Stimulated activated CD4-positive, alpha-beta T cell treated with anti-CD3 and anti-CD28 coated beads, Interleukin-2, amount 100 ng/mL, for 4 hours (primary cell): Measurements from ENCODE around the gene SKAP1.
"Not testable (repeated sequence)": the region's sequence is repeated elsewhere in the genome, so short reads cannot be mapped to it uniquely, and the experiment has no call there.

Experiments used
- DNase-seq: peaks from one replicate; pipeline ENCODE4 v3.0.0-alpha.2; 2020; ENCODE audit warnings: low read depth

Gene SKAP1

GRCh38 chr17:48317732-48318131, 112.3 kb downstream of the SKAP1 start:
- no peak for DNase-seq

GRCh38 chr17:48314716-48315115, 115.3 kb downstream of the SKAP1 start:
- DNase-seq, result no peak

DNA sequence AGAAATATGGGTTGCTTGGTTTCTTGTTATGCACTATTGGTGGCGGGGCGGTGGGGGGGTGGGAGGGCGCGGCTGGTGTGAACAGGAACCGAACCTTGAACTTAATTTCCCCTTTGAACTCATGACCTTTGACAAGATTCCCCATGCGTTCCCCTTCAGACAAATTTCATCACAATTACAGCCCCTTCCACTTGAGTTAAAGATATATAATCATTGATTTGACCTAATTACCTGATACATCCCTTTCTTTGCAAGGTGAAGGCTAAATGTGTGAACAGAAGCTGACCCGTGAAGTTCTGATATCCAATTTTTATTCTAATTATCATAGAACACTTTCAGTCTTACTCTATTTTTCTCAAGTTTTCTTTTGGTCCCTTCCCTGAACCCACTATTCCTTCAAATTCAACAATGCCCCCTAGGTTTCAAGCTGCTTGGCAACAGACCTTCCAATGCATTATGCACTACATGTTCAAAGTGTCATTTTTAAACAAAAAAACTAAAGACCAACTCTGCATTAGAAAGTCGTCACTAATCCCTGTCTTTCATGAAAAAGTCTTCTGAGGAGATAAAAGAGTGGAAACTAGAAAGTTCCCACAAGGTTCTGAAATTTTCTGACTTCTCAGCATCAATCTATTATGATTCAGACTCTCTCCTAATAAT, 116.8 kb downstream of the SKAP1 start:
- DNase-seq, result no peak

- DNase-seq, result no peak
Observed at GRCh38 chr17:48311324-48311723, 118.7 kb downstream of the SKAP1 start.

DNA sequence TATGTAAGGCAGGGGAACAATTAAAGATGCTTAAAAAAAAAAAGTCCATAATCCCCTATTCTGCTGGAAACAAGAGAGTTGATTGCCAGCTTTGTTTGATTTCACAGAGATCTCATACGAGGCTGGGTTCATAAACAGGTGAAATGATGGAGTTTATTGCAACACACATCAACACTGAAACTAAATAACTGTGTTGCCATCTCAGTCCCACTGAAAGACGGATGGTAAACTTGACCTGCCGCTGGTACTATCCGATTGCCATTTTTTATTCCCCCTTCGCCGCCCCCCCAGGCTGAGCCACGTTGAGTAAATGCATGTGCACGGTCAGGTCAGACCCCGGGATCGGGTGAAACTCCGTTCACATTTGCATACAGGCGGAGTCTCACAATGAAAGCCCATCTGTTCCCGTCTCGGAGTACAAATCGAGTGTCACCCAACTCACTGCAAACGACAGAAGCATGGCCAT, 119.2 kb downstream of the SKAP1 start:
- DNase-seq, result no peak

DNA sequence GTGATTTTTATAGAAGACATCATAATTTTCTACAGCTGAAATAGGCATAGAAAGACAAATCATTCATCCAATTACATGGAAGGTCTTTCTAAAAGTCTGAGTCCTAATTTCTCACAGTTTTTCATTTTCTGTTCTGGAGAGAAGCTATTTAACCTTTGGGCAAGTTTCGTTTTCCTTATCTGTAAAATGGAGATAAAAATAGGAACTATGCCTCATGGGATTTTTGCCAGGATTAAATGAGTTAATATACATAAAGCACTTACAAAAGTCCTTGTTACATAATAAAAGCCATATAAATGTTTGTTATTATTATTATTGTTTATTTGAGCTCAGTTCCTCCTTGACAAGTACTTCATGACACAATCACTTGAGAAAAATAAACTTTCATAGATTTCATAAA, 121.4 kb downstream of the SKAP1 start:
- DNase-seq, result no peak

- DNase-seq, result peak; percentile 30
Observed at GRCh38 chr17:48307814-48308411, 122.1 kb downstream of the SKAP1 start.

DNA sequence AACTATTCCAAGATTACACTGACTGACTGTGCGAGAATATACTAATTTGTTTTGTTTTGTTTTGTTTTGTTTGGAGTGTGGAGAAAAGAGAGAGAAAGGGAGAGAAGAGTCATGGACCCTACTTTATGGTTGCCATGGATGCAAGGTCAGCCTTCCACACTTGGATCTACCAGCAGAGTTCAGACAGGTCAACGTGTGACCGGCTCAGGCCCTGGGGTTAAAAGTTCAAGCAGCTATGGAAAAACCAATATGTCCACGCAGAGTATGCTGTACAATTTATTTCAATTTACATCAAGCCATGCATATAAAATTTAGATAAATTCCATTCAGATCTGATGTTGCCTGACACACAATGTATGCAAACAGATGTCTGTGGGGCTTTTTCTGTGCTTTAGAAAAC, 122.8 kb downstream of the SKAP1 start:
- no peak for DNase-seq

DNA sequence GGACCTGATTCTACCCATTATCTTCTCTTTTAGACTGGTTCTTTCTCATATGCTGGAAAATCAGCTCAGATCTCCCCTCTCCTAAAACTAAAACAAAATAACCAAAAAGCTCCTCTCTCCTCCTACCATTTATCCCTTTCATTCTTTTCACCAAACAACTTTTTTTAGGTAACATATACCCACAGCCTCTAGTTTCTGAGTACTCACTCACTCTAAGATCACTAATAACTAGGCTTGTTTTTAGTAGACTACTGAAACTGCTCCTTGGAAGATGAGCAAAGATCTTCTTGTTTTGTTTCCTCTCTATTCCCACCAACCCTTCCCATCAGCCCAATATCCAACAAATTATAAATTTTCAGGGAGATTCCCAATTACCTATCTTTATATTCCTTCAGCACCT, 129.0 kb downstream of the SKAP1 start:
- no peak for DNase-seq

GRCh38 chr17:48299760-48300159, 130.3 kb downstream of the SKAP1 start:
- DNase-seq, result no peak

DNA sequence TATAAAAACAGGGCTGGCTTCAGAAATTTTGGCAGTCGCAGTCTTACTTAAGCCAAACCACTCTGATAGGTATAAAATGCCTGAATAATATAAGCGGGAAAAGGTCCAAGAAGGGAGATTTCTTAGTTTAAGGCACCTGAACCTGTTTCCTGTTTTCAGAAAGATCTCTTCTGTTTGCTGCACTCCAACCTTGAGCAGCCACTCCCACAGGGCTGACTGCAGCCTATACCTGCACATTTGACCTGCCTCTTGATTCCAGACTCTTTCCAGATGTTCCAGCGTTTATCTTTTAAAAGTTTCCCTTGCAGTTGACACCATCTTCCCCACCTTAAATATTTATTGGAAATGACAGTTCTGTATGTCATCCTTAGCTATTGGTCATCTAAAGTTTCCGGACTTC, 132.2 kb downstream of the SKAP1 start:
- no peak for DNase-seq

- no peak for DNase-seq
Observed at GRCh38 chr17:48296453-48296852, 133.6 kb downstream of the SKAP1 start.

DNA sequence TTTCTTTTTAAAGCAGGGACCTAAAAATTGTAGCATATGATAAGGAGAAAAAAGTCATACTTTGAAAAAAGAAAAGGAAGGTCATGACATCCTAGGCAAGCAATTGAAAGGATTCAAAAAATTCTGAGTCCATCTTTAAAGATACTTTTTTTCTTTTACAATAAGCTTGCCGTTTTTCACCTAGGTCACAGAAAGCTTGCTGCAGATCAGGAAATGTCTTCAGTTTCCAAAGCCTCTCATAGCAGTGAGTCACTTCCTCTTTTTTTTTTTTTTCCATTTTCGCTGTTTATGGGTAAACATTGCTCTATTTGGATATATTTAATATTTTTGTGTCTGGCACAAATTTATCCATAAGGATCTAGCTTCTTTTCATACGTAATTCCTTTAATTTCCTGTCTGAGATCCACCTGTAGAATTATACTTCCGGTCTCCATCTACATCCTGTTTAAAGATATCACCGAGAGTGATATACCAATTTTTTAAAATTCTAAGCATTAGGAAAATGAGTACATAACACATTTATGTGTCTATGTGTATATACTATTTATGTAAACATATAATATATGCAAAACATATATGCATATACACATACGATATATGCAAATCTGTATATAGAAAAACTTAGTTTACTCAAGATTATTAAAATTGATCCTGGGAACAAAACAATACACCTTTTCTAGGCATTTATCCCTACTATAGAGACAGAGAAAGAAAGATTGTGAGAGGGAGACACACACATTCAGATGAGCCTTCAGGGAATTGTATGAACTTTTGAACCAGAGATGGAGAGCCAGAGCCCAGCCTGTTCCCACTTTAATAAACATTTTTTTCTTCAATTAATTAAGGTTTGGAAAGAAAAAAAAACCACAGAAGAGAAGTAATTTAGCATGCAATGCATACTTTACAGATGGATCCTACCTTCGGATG, 134.4 kb downstream of the SKAP1 start:
- no peak for DNase-seq

DNA sequence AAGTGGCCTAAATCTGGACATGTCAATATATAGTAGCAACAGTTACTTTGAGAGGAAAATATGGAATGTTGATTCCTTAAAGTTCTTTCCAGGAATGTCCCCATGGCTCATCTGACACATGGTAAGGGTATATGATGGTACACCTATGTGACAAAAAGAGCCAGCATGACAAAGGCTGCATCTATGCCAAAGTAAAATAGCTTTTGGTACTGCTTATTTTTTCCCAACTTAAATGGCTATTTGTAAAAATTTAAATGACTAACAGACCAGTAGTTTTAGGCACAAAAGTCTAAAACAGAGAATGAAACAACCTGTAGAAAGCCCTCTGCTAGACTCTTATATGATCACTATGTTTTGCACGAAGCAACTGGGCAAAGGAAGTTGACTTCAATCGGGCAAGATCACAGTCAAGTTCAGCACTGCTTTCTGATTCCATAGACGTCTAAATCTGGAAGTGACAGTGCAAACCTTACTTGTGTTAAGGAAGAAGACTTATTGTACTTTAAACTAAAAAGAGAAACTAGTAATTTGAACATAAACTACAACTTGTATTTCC, 135.1 kb downstream of the SKAP1 start:
- no peak for DNase-seq

DNA sequence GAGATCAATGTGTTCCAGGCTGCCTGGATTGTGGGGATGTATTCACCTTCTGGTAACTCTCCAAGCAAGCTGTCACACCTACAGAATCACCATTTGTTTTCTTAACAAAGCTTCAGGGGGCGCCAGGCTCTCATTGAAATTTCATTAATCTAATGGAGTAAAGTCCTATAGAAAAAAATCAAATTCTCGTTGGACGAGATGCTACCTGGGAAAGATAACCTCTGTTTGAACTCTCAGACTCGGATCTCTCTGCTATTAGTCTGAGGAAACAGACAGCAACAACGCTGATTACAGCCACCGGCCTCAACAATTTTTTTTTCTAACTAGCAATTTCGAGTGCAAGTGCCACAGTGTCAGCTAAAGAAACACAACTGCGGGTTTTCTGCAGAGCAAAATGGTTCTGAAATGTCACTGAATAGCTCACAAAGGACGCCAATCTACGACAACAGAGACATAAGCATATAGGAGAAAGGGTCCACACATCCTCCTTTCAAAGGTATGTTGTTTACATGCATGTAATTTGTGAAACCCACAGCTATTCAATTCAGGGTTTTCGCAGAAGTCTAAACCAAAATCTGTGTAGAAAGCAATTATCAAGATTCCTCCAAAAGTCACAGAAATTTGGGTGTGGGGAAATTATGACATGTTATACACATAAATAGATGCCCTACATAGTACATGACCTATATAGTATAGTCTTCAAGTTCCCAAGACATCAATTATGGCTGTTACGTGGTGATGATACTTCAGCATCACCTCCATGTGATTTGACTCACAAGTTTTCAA, 135.8 kb downstream of the SKAP1 start:
- DNase-seq, result no peak

DNA sequence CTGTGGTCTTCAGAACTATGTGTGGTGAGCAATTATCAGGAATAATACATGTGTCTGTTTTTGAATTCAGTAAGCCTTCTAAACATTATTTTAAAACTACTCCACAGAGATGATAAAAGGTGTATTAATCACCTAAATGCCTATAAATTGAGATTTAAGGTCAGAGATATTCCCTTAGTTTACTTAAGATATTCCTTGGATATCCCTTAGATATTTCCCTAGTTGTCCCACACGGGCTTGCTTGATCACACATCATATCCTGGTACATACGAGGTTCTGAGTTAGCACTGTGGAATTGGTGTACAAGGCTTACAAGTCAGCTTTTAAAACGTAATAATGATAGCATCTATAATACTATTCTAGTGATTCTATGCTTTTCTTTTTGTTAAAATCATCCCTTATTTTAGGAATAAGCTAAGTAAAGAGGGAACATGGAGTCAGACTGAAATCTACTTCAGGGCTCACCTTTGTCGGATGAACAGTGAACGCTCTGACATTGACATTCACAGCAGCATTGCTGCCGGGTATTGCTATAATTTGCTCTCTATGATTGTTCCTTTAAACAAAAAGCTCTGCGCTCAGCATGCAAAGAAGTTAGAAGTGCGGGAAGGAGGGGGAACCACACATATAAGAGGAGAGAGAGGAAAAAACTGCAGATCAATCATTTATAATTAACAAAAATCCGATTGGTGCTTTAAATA, 136.5 kb downstream of the SKAP1 start:
- no peak for DNase-seq

DNA sequence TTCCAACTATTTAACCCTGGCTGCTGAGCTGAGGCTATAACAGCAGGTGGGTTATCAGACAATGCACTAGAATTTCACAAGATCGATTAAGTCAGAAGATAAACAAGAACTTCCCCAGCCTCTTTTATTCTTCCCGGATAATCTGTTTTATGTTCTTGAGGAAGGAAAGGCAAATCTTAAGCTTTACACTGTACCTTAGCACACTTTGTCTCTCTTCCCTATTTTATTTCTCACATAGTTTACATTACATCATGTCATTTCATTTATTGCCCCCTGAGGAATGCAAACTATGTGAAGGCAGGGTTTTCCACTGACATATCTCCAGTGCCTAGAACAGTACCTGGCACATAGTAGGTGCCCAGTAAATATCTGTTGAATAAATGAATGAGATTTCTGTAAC, 139.6 kb downstream of the SKAP1 start:
- DNase-seq, result no peak

GRCh38 chr17:48286917-48287316, 143.1 kb downstream of the SKAP1 start:
- DNase-seq, result not testable (repeated sequence)

- DNase-seq, result no peak
Observed at GRCh38 chr17:48285614-48286013, 144.4 kb downstream of the SKAP1 start.

- no peak for DNase-seq
Observed at GRCh38 chr17:48283907-48284306, 146.1 kb downstream of the SKAP1 start.

GRCh38 chr17:48283411-48283810, 146.6 kb downstream of the SKAP1 start:
- DNase-seq, result no peak
